ENCODE results near the gene AGPS. TPM values are rescaled to one million over a fixed set of nuclear protein-coding genes. Genes with fewer than 3 reads are reported as not detected.

The AGPS gene
- polyA plus RNA-seq, 2 of the 4 experiments (the other 2 are of a cell fraction) = 49.8 to 62.1 TPM

GRCh38 chr2:177379354-177379753 is 13.2 kb upstream of the AGPS start:
- Histone ChIP-seq H3K4me3 (no peak overlapping the region), H3K9me3 (peaks cover 7% of the 10 kb centered on the region; the same call in 1 of the 3 replicates), H3K27ac (no peak overlapping the region), H3K4me2 (no peak overlapping the region), H3K4me1 (no peaks in the 10 kb centered on the region)
- FAIRE-seq (no peak), ATAC-seq (no peak), DNase-seq (ENCODE audit: low read depth in 1 of 2, low spot score in 1 of 2) (no peak)
- 76% methylated on average over 4 of the region's 4 CpGs for WGBS (ENCODE audit: missing lambda C conversion rate)
- CTCF ChIA-PET = interaction anchor here (1.2 to 3.2 kb wide), 2 partner anchors 13 to 44 kb away, joined by 4 to 11 read pairs; partner anchors contain the start of gene AGPS
- POLR2A ChIA-PET = no interaction called here
- TF ChIP-seq KDM5A (IDR thresholded peaks at IDR 0.05) (no peak), MAFK (IDR thresholded peaks at IDR 0.05; ENCODE audit: partially characterized antibody) (no peak), CHD4 (IDR thresholded peaks at IDR 0.05; ENCODE audit: borderline replicate concordance) (no peak), RNF2 (IDR thresholded peaks at IDR 0.05; ENCODE audit: borderline replicate concordance, low read depth) (no peak), HOXB13 (CRISPR knock-in tag; IDR thresholded peaks at IDR 0.05; ENCODE audit: low read depth) (no peak), HEYL (CRISPR knock-in tag; IDR thresholded peaks at IDR 0.05) (no peak), CBX2 (IDR thresholded peaks at IDR 0.05; ENCODE audit: borderline replicate concordance, low read depth) (no peak), POLR2AphosphoS2 (conservative IDR thresholded peaks at IDR 0.05; ENCODE audit: low read length) (no peak), GATA3 (IDR thresholded peaks at IDR 0.05; ENCODE audit: borderline replicate concordance) (no peak), SMC3 (IDR thresholded peaks at IDR 0.05) (no peak), REST (IDR thresholded peaks at IDR 0.05) (no peak), CEBPB (IDR thresholded peaks at IDR 0.05) (no peak)
- TF ChIP-seq, protein P1, sequence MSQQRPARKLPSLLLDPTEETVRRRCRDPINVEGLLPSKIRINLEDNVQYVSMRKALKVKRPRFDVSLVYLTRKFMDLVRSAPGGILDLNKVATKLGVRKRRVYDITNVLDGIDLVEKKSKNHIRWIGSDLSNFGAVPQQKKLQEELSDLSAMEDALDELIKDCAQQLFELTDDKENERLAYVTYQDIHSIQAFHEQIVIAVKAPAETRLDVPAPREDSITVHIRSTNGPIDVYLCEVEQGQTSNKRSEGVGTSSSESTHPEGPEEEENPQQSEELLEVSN (IDR thresholded peaks at IDR 0.05; ENCODE audit: borderline replicate concordance, low read depth) = no peak

DNA sequence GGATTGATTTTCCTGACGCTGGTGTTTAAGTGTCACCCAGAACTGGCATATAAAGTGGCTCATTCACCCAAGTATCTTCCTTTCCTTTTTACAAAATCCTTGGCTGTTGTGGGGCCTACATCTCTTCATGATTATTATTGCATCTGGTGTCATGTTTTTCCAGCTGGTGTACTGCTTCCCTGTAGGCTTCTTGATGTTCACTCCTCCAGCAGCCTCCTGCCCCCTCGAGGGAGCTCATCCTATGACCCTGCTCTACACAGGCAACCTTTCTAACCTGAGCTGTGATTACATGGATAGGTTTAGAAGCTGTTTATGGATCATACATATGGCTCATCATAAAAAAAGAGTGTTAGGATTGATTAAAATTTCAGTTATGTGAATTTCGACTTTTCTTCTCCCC is 12.4 kb upstream of the AGPS start:
- no peak overlapping the region for H3K4me2 ChIP-seq
- ATAC-seq = no peak
- DNase-seq (ENCODE audit: low read depth in 1 of 2, low spot score in 1 of 2) = no peak
- H3K4me1 ChIP-seq = no peaks in the 10 kb centered on the region
- POLR2A ChIA-PET = interaction anchor here (0.7 to 1.9 kb wide), 2 partner anchors 12 to 18 kb away, joined by 5 to 9 read pairs; partner anchors contain the start of gene AGPS
- no peak for FAIRE-seq
- no peak for TF ChIP-seq CTCF (IDR thresholded peaks at IDR 0.05)
- TF ChIP-seq HOXB13 (CRISPR knock-in tag; IDR thresholded peaks at IDR 0.05; ENCODE audit: low read depth) = no peak
- TF ChIP-seq KDM5A (IDR thresholded peaks at IDR 0.05) = no peak
- TF ChIP-seq ZC3H11A (IDR thresholded peaks at IDR 0.05) = no peak
- no peak for TF ChIP-seq HOXB5 (CRISPR knock-in tag; IDR thresholded peaks at IDR 0.05)
- no peak for TF ChIP-seq RCOR1 (IDR thresholded peaks at IDR 0.05; ENCODE audit: low read depth, low read length)
- TF ChIP-seq SREBF2 (IDR thresholded peaks at IDR 0.05) = no peak
- no peak for TF ChIP-seq MYC (IDR thresholded peaks at IDR 0.05; ENCODE audit: borderline replicate concordance, low read length)
- TF ChIP-seq, protein P2, sequence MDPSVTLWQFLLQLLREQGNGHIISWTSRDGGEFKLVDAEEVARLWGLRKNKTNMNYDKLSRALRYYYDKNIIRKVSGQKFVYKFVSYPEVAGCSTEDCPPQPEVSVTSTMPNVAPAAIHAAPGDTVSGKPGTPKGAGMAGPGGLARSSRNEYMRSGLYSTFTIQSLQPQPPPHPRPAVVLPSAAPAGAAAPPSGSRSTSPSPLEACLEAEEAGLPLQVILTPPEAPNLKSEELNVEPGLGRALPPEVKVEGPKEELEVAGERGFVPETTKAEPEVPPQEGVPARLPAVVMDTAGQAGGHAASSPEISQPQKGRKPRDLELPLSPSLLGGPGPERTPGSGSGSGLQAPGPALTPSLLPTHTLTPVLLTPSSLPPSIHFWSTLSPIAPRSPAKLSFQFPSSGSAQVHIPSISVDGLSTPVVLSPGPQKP (IDR thresholded peaks at IDR 0.05; ENCODE audit: low read depth, low read length) = no peak
- TF ChIP-seq NFE2L2 (conservative IDR thresholded peaks at IDR 0.05; ENCODE audit: low read length) = no peak
- no peak for TF ChIP-seq ESRRA (IDR thresholded peaks at IDR 0.05; ENCODE audit: borderline replicate concordance, low read length)
- TF ChIP-seq RNF2 (IDR thresholded peaks at IDR 0.05; ENCODE audit: borderline replicate concordance, low read depth) = no peak
- no peak for TF ChIP-seq KDM1A (IDR thresholded peaks at IDR 0.05; ENCODE audit: low read depth)
- no peak for TF ChIP-seq CEBPB (IDR thresholded peaks at IDR 0.05)
- no peak for TF ChIP-seq BHLHE40 (IDR thresholded peaks at IDR 0.05; ENCODE audit: low read depth, low read length)
- no peaks in the 10 kb centered on the region for H3K9me3 ChIP-seq
- WGBS (ENCODE audit: missing lambda C conversion rate) = 93% methylated on average over 3 of the region's 3 CpGs
- no peak overlapping the region for H3K4me3 ChIP-seq
- CTCF ChIA-PET = interaction anchor here (1.2 to 3.2 kb wide), 2 partner anchors 12 to 45 kb away, joined by 4 to 11 read pairs; partner anchors contain the start of gene AGPS
- no peak overlapping the region for H3K27ac ChIP-seq
